ENCODE results near the gene HEBP1. TPM values are rescaled to one million over a fixed set of nuclear protein-coding genes. Genes with fewer than 3 reads are reported as not detected.

Gene HEBP1
- total and polyA plus RNA-seq, 8 donors, result 25.8 to 57.6 (median 44.4) TPM

DNA sequence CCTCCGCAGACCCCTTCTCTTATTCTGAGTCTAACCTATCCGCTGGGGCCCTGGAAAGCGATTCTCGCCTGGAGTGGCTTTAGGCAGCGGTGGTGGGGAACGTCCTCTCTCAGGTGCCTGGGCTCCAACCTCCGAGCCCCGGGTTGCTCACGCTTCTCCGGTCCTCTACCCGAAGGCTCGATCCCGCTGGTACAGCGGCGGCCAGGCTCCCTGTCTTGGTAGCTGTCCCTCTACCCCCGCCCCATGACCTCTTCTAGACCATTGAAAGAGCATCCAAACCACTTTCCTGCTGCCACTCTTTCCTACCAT, 505 bp upstream of the HEBP1 start:
- no peaks in the 10 kb centered on the region for H3K36me3 ChIP-seq
- WGBS, 2 donors, result 0% methylated on average over 14 to 16 of the region's 16 CpGs
- H3K4me3 ChIP-seq, result peak overlapping the region; percentile 64 to 78 (median 70)
- ATAC-seq, result peak; percentile 30 to 47 (median 38)
- peaks cover 6 to 20% (median 16%) of the 10 kb centered on the region in 3 donors for H3K4me1 ChIP-seq
- DNase-seq, result peak in 1 of 6 donors; percentile 24
- intact Hi-C loops (cut with DNase I), result no loop called here
- no peaks in the 10 kb centered on the region for H3K27me3 ChIP-seq
- peak overlapping the region; percentile 60 to 92 (median 83) for H3K27ac ChIP-seq
- TF ChIP-seq, protein P1, sequence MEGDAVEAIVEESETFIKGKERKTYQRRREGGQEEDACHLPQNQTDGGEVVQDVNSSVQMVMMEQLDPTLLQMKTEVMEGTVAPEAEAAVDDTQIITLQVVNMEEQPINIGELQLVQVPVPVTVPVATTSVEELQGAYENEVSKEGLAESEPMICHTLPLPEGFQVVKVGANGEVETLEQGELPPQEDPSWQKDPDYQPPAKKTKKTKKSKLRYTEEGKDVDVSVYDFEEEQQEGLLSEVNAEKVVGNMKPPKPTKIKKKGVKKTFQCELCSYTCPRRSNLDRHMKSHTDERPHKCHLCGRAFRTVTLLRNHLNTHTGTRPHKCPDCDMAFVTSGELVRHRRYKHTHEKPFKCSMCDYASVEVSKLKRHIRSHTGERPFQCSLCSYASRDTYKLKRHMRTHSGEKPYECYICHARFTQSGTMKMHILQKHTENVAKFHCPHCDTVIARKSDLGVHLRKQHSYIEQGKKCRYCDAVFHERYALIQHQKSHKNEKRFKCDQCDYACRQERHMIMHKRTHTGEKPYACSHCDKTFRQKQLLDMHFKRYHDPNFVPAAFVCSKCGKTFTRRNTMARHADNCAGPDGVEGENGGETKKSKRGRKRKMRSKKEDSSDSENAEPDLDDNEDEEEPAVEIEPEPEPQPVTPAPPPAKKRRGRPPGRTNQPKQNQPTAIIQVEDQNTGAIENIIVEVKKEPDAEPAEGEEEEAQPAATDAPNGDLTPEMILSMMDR (IDR thresholded peaks at IDR 0.05), result no peak
- H3K9me3 ChIP-seq, result no peaks in the 10 kb centered on the region
- FAIRE-seq, result no peak

DNA sequence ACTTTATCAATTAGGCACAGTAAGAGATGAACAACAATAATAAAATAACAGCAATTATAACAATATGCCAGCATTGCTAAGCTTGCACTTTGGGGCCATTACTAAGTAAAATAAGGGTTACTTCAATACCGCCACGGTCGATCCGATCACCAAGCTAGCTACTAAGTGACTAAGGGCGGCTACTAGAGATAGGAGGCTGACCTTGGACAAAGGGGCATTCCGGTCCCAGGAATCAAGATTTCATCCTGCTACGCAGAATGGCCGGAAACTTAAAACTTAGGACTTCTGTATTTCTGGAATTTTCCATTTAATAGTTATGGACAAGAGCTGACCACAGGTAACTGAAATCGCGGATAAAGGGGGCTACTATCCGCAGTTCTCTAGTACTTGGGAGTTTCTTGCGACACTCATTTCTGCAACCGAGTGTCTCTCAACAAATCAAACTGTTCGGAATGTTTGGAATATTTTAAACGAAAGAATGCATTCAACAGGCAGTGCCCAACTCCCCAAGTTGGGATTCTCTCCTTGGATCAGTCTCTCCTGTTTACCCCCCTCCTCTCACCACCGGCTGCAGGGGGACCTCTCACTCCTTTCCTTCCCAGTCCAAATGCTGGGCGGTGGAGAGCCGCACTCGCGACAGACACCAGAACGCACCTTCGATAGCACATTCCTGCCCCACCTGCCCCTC, 650 bp downstream of the HEBP1 start:
- intact Hi-C loops (cut with DNase I), result no loop called here
- Histone ChIP-seq H3K9me3 (no peaks in the 10 kb centered on the region), H3K36me3 (no peaks in the 10 kb centered on the region), H3K4me1 (peaks cover 6 to 18% (median 16%) of the 10 kb centered on the region in 3 donors), H3K27ac (peak overlapping the region; percentile 25 to 75 (median 58)), H3K4me3 (peak overlapping the region; percentile 55 to 78 (median 70)), H3K27me3 (no peaks in the 10 kb centered on the region)
- 2 to 3% methylated on average over 22 of the region's 22 CpGs for WGBS, 2 donors
- TF ChIP-seq, protein P1 (IDR thresholded peaks at IDR 0.05), result no peak
- DNase-seq (peak in 3 of 6 donors; percentile 18 to 41 (median 23)), FAIRE-seq (no peak), ATAC-seq (peak; percentile 3 to 25 (median 14))

DNA sequence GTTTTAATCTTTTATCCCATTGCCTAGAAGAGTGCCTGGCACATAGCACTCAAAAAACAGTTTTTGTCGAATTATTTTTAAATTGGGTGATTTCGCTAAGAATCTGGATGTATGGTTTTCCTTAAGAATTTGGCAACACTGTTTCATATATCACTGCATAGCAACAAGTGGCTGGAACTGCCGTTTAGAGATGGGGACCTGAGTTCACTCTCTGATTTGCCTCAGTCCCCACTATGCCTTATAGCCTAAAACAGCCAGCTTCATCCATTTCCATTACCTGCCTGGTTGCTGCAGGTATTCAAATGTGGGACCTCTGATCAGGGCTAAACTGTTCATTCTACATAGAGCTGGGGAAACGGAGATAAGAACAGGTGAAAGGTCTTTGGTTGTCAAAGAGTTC, 1.8 kb downstream of the HEBP1 start:
- H3K36me3 ChIP-seq, result no peaks in the 10 kb centered on the region
- no peak overlapping the region for H3K27ac ChIP-seq
- DNase-seq (no peak), FAIRE-seq (no peak), ATAC-seq (no peak)
- 59 to 64% methylated on average over 4 of the region's 4 CpGs for WGBS, 2 donors
- H3K4me1 ChIP-seq, result peaks cover 6 to 19% (median 16%) of the 10 kb centered on the region in 3 donors
- TF ChIP-seq, protein P1 (IDR thresholded peaks at IDR 0.05), result no peak
- intact Hi-C loops (cut with DNase I), result no loop called here
- no peaks in the 10 kb centered on the region for H3K9me3 ChIP-seq
- peak overlapping the region in 2 of 4 donors; percentile 75 to 78 for H3K4me3 ChIP-seq
- H3K27me3 ChIP-seq, result no peaks in the 10 kb centered on the region

DNA sequence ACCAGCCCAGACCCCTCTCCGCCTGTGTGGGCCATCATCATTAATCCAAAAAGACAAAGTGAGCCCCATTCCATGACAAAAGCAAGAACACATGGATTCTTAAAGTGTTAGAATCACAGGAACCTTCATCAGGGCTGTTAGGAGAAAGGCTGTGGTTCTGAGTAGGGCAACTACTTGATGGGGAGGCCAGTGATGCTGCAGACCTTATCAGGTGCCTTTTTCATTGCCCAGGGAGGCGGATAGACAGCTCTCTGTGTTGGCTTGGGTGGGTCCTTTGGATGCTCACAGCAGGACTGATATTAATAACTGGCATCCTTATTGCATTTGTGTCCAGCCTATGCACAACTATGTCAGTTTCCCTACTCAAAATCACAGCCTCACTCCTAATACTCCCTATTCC, 2.3 kb downstream of the HEBP1 start:
- 50 to 89% methylated on average over 2 of the region's 2 CpGs for WGBS, 2 donors
- no peak for FAIRE-seq
- no peaks in the 10 kb centered on the region for H3K9me3 ChIP-seq
- peaks cover 6 to 19% (median 16%) of the 10 kb centered on the region in 3 donors for H3K4me1 ChIP-seq
- intact Hi-C loops (cut with DNase I), result no loop called here
- TF ChIP-seq, protein P1 (IDR thresholded peaks at IDR 0.05), result no peak
- DNase-seq, result no peak
- no peaks in the 10 kb centered on the region for H3K36me3 ChIP-seq
- H3K27ac ChIP-seq, result no peak overlapping the region
- no peak for ATAC-seq
- no peaks in the 10 kb centered on the region for H3K27me3 ChIP-seq
- no peak overlapping the region for H3K4me3 ChIP-seq

DNA sequence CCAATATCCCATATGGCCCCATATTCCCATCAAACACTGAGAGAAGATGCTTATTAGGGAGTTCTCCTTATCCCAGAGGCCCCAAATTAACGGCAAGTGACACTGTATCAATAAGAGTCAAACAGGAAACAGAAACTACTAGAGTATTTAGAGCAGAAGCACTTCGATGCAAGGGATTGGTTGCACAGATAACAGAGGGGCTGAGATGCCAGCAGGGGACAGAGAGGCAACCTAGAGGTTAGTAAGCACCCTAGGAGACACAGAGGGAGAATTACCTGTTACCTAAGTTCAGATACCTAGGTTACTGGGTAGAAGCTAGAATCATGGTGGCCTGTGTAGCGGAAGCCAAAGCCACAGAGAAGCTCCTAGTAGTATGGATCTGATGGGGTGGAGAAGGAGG, 2.9 kb downstream of the HEBP1 start:
- TF ChIP-seq, protein P1 (IDR thresholded peaks at IDR 0.05), result no peak
- no peaks in the 10 kb centered on the region for H3K9me3 ChIP-seq
- 41 to 44% methylated on average over 3 of the region's 3 CpGs for WGBS, 2 donors
- H3K36me3 ChIP-seq, result no peaks in the 10 kb centered on the region
- no peak overlapping the region for H3K4me3 ChIP-seq
- intact Hi-C loops (cut with DNase I), result no loop called here
- H3K27ac ChIP-seq, result no peak overlapping the region
- H3K4me1 ChIP-seq, result peaks cover 6 to 19% (median 16%) of the 10 kb centered on the region in 3 donors
- DNase-seq (no peak), ATAC-seq (no peak), FAIRE-seq (no peak)
- no peaks in the 10 kb centered on the region for H3K27me3 ChIP-seq
